Cardiac muscle cell (in vitro differentiated cells and primary cell): Measurements from ENCODE around the gene CD4. TPM values are rescaled to one million over a fixed set of nuclear protein-coding genes. Genes with fewer than 3 reads are reported as not detected.

Source experiments
- DNase-seq, 2 donors: peaks; one replicate each; pipeline versions ENCODE4 v3.0.0 to v3.0.0-alpha.2; 2010 to 2017; ENCODE audit warnings: low read depth in 1 of 2, low spot score in 1 of 2
- H3K27ac ChIP-seq: fragments of 200-600 bp; sonication (generic); 2 replicates; pipeline ENCODE4 v1.5.1; 2016
- H3K27me3 ChIP-seq: fragments of 200-600 bp; sonication (generic); 2 replicates; pipeline ENCODE4 v1.6.0; 2016; ENCODE audit warnings: control low read depth
- H3K36me3 ChIP-seq: fragments of 200-600 bp; sonication (generic); 2 replicates; pipeline ENCODE4 v1.5.1; 2016; ENCODE audit warnings: control low read depth
- H3K4me1 ChIP-seq: fragments of 200-600 bp; sonication (generic); 2 replicates; pipeline ENCODE4 v1.8.1; 2017; ENCODE audit warnings: low read depth, mild to moderate bottlenecking, mixed run types
- H3K4me3 ChIP-seq: fragments of 200-600 bp; sonication (generic); 2 replicates; pipeline ENCODE4 v1.5.1; 2016; ENCODE audit warnings: mild to moderate bottlenecking
- H3K9me3 ChIP-seq: fragments of 200-600 bp; sonication (generic); 2 replicates; pipeline ENCODE4 v1.5.1; 2017; ENCODE audit warnings: low read depth, mild to moderate bottlenecking, control low read depth
- CTCF ChIP-seq: IDR thresholded peaks from 2 replicates; pipeline ENCODE4 v1.5.1; 2012; ENCODE audit warnings: low read depth, mild to moderate bottlenecking, low read length
- polyA plus RNA-seq: library from polyadenylated mRNA; unstranded; fragments of >200 nt; fragmentation: Nextera tagmentation; extraction: Ambion mirVana; gene quantifications from 2 replicates; pipeline ENCODE4 v1.2.1, GENCODE V29; 2016
- total RNA-seq: library from RNA; depleted of rRNA; stranded (reverse); fragments of >200 nt; gene quantifications from 2 replicates; pipeline ENCODE4 v1.2.3, GENCODE V29; 2016

Gene CD4
- total and polyA plus RNA-seq, 2 experiments from 2014 or later, result 3.3 to 5.9 TPM

DNA sequence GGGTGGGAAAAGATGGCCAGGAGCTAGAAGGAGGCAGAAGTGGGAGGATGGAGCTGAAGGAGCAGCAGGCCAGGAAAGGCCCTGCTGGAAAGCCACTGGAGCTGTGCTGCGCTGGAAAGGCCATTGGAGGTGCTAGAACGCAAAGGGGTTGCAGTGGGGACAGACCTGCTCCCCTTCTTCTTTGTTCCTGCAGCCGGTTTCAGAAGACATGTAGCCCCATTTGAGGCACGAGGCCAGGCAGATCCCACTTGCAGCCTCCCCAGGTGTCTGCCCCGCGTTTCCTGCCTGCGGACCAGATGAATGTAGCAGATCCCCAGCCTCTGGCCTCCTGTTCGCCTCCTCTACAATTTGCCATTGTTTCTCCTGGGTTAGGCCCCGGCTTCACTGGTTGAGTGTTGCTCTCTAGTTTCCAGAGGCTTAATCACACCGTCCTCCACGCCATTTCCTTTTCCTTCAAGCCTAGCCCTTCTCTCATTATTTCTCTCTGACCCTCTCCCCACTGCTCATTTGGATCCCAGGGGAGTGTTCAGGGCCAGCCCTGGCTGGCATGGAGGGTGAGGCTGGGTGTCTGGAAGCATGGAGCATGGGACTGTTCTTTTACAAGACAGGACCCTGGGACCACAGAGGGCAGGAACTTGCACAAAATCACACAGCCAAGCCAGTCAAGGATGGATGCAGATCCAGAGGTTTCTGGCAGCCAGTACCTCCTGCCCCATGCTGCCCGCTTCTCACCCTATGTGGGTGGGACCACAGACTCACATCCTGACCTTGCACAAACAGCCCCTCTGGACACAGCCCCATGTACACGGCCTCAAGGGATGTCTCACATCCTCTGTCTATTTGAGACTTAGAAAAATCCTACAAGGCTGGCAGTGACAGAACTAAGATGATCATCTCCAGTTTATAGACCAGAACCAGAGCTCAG is 30.0 kb downstream of the CD4 start:
- no peak for DNase-seq
- TF ChIP-seq CTCF, result no peak
- Histone ChIP-seq H3K4me1 (peaks cover 27% of the 10 kb centered on the region), H3K27me3 (no peaks in the 10 kb centered on the region), H3K36me3 (no peaks in the 10 kb centered on the region), H3K4me3 (no peak overlapping the region), H3K9me3 (no peaks in the 10 kb centered on the region), H3K27ac (no peak overlapping the region)

GRCh38 chr12:6820166-6820565 is 30.8 kb downstream of the CD4 start:
- Histone ChIP-seq H3K27me3 (no peaks in the 10 kb centered on the region), H3K9me3 (no peaks in the 10 kb centered on the region), H3K4me3 (no peak overlapping the region), H3K36me3 (no peaks in the 10 kb centered on the region), H3K27ac (peak overlapping the region; percentile 70), H3K4me1 (peaks cover 27% of the 10 kb centered on the region)
- no peak for TF ChIP-seq CTCF
- DNase-seq, result no peak

GRCh38 chr12:6821591-6822425 is 32.5 kb downstream of the CD4 start, which contains the start of gene GPR162:
TSS of gene GPR162 (plus strand) at chr12:6821821. CDS start at chr12:6823899, 2,078 bp downstream.
- H3K27me3 ChIP-seq, result no peaks in the 10 kb centered on the region
- no peaks in the 10 kb centered on the region for H3K9me3 ChIP-seq
- DNase-seq, result peak; percentile 75 to 86
- no peak for TF ChIP-seq CTCF
- peak within 1 kb of the TSS; percentile 47 for H3K4me3 ChIP-seq
- peak within 1 kb of the TSS; percentile 70 for H3K27ac ChIP-seq
- H3K4me1 ChIP-seq, result peaks cover 27% of the 10 kb centered on the region
- no peaks in the 10 kb centered on the region for H3K36me3 ChIP-seq

GRCh38 chr12:6822426-6823135 is 33.3 kb downstream of the CD4 start:
- H3K4me3 ChIP-seq, result peak overlapping the region; percentile 47
- TF ChIP-seq CTCF, result no peak
- no peaks in the 10 kb centered on the region for H3K27me3 ChIP-seq
- H3K4me1 ChIP-seq, result peaks cover 32% of the 10 kb centered on the region
- no peak for DNase-seq
- no peaks in the 10 kb centered on the region for H3K36me3 ChIP-seq
- H3K27ac ChIP-seq, result no peak overlapping the region
- no peaks in the 10 kb centered on the region for H3K9me3 ChIP-seq
